Liver (tissue), 3 donors: ENCODE measurements around the gene BRAF.

Experiments
- EGR1 ChIP-seq, 2 donors: IDR thresholded peaks; 2 replicates each; pipeline ENCODE4 v1.6.1; 2016 to 2018; ENCODE audit warnings: antibody characterized with exemption in 2 of 2, low read depth in 2 of 2
- GABPA ChIP-seq, 2 donors: IDR thresholded peaks in 1 of 2; conservative IDR thresholded peaks in 1 of 2; 2 replicates each; pipeline ENCODE4 v1.6.1; 2016; ENCODE audit warnings: antibody characterized with exemption in 2 of 2, mild to moderate bottlenecking in 1 of 2, moderate library complexity in 1 of 2
- JUND ChIP-seq, 2 donors: IDR thresholded peaks; 2 replicates each; pipeline ENCODE4 v1.6.1; 2016; ENCODE audit warnings: antibody characterized with exemption in 2 of 2
- NR2F2 ChIP-seq: IDR thresholded peaks from 2 replicates; pipeline ENCODE4 v1.6.1; 2016; ENCODE audit warnings: antibody characterized with exemption
- RAD21 ChIP-seq, 2 donors: IDR thresholded peaks; 2 replicates each; pipeline ENCODE4 v1.6.1; 2016; ENCODE audit warnings: antibody characterized with exemption in 2 of 2, mild to moderate bottlenecking in 2 of 2
- SP1 ChIP-seq: IDR thresholded peaks from 2 replicates; pipeline ENCODE4 v1.6.1; 2018; ENCODE audit warnings: antibody characterized with exemption, mild to moderate bottlenecking
- TAF1 ChIP-seq: conservative IDR thresholded peaks from 2 replicates; pipeline ENCODE4 v1.6.1; 2016; ENCODE audit warnings: antibody characterized with exemption, mild to moderate bottlenecking
- YY1 ChIP-seq: IDR thresholded peaks from 2 replicates; pipeline ENCODE4 v1.6.1; 2016; ENCODE audit warnings: antibody characterized with exemption, mild to moderate bottlenecking
- TF ChIP-seq, protein P1 (sequence below): fragments of 150-350 bp; IDR thresholded peaks from 2 replicates; pipeline ENCODE4 v1.5.1; 2017; ENCODE audit warnings: improper control_type of control experiment, low read depth, low read length; ENCODE audit not compliant: missing input control
- TF ChIP-seq, protein P2 (sequence below): IDR thresholded peaks from 2 replicates; pipeline ENCODE4 v1.6.1; 2016; ENCODE audit warnings: antibody characterized with exemption
- TF ChIP-seq, protein P3 (sequence below): IDR thresholded peaks from 2 replicates; pipeline ENCODE4 v1.6.1; 2016; ENCODE audit warnings: antibody characterized with exemption
- TF ChIP-seq, protein P4 (sequence below): IDR thresholded peaks from 2 replicates; pipeline ENCODE4 v1.6.1; 2016; ENCODE audit warnings: antibody characterized with exemption, mild to moderate bottlenecking
- TF ChIP-seq, protein P5 (sequence below): IDR thresholded peaks from 2 replicates; pipeline ENCODE4 v1.6.1; 2016; ENCODE audit warnings: antibody characterized with exemption
- donor health status: healthy.
- donor health status: healthy.

DNA sequence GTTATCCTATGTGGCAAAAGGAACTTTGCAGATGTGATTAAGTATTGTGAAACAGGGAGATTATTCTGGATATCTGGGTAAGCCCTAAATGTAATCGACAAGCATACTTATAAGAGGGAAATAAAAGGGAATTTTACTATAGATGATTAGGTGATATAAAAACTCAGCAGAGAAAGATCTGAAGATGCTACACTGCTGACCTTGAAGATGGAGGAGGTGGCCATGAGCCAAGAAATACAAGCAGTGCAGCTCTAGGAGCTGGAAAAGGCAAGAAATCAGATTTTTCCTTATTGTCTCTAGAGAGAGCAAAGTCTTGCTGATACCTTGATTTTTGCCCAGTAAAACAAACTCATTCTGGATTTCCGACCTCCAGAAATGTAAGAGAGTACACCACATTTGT is 67.7 kb downstream of the BRAF start:
- TF ChIP-seq, protein P1, sequence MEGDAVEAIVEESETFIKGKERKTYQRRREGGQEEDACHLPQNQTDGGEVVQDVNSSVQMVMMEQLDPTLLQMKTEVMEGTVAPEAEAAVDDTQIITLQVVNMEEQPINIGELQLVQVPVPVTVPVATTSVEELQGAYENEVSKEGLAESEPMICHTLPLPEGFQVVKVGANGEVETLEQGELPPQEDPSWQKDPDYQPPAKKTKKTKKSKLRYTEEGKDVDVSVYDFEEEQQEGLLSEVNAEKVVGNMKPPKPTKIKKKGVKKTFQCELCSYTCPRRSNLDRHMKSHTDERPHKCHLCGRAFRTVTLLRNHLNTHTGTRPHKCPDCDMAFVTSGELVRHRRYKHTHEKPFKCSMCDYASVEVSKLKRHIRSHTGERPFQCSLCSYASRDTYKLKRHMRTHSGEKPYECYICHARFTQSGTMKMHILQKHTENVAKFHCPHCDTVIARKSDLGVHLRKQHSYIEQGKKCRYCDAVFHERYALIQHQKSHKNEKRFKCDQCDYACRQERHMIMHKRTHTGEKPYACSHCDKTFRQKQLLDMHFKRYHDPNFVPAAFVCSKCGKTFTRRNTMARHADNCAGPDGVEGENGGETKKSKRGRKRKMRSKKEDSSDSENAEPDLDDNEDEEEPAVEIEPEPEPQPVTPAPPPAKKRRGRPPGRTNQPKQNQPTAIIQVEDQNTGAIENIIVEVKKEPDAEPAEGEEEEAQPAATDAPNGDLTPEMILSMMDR = no peak
- TF ChIP-seq, protein P2, sequence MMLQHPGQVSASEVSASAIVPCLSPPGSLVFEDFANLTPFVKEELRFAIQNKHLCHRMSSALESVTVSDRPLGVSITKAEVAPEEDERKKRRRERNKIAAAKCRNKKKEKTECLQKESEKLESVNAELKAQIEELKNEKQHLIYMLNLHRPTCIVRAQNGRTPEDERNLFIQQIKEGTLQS = no peak
- no peak for TF ChIP-seq NR2F2
- no peak for TF ChIP-seq TAF1
- no peak for TF ChIP-seq GABPA (IDR thresholded peaks at IDR 0.05 in 1 of 2, conservative IDR thresholded peaks at IDR 0.05 in 1 of 2)
- TF ChIP-seq, protein P3, sequence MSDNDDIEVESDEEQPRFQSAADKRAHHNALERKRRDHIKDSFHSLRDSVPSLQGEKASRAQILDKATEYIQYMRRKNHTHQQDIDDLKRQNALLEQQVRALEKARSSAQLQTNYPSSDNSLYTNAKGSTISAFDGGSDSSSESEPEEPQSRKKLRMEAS = no peak
- no peak for TF ChIP-seq RAD21 (IDR thresholded peaks at IDR 0.05)
- TF ChIP-seq EGR1 (IDR thresholded peaks at IDR 0.05; ENCODE audit: low read depth in 2 of 2) = no peak
- no peak for TF ChIP-seq SP1
- TF ChIP-seq, protein P4, sequence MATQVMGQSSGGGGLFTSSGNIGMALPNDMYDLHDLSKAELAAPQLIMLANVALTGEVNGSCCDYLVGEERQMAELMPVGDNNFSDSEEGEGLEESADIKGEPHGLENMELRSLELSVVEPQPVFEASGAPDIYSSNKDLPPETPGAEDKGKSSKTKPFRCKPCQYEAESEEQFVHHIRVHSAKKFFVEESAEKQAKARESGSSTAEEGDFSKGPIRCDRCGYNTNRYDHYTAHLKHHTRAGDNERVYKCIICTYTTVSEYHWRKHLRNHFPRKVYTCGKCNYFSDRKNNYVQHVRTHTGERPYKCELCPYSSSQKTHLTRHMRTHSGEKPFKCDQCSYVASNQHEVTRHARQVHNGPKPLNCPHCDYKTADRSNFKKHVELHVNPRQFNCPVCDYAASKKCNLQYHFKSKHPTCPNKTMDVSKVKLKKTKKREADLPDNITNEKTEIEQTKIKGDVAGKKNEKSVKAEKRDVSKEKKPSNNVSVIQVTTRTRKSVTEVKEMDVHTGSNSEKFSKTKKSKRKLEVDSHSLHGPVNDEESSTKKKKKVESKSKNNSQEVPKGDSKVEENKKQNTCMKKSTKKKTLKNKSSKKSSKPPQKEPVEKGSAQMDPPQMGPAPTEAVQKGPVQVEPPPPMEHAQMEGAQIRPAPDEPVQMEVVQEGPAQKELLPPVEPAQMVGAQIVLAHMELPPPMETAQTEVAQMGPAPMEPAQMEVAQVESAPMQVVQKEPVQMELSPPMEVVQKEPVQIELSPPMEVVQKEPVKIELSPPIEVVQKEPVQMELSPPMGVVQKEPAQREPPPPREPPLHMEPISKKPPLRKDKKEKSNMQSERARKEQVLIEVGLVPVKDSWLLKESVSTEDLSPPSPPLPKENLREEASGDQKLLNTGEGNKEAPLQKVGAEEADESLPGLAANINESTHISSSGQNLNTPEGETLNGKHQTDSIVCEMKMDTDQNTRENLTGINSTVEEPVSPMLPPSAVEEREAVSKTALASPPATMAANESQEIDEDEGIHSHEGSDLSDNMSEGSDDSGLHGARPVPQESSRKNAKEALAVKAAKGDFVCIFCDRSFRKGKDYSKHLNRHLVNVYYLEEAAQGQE = no peak
- TF ChIP-seq, protein P5, sequence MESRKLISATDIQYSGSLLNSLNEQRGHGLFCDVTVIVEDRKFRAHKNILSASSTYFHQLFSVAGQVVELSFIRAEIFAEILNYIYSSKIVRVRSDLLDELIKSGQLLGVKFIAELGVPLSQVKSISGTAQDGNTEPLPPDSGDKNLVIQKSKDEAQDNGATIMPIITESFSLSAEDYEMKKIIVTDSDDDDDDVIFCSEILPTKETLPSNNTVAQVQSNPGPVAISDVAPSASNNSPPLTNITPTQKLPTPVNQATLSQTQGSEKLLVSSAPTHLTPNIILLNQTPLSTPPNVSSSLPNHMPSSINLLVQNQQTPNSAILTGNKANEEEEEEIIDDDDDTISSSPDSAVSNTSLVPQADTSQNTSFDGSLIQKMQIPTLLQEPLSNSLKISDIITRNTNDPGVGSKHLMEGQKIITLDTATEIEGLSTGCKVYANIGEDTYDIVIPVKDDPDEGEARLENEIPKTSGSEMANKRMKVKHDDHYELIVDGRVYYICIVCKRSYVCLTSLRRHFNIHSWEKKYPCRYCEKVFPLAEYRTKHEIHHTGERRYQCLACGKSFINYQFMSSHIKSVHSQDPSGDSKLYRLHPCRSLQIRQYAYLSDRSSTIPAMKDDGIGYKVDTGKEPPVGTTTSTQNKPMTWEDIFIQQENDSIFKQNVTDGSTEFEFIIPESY = no peak
- no peak for TF ChIP-seq JUND (IDR thresholded peaks at IDR 0.05)
- TF ChIP-seq YY1 = no peak
